HG02870 (cell line): ENCODE data around the gene ACSS1.

Experiments
- ATAC-seq: cut with Tn5 transposase; IDR thresholded peaks from one replicate; pipeline ENCODE4 v1.9.1; 2021; ENCODE audit warnings: mild to moderate bottlenecking, moderate library complexity; ENCODE audit not compliant: unreplicated experiment

Gene ACSS1

DNA sequence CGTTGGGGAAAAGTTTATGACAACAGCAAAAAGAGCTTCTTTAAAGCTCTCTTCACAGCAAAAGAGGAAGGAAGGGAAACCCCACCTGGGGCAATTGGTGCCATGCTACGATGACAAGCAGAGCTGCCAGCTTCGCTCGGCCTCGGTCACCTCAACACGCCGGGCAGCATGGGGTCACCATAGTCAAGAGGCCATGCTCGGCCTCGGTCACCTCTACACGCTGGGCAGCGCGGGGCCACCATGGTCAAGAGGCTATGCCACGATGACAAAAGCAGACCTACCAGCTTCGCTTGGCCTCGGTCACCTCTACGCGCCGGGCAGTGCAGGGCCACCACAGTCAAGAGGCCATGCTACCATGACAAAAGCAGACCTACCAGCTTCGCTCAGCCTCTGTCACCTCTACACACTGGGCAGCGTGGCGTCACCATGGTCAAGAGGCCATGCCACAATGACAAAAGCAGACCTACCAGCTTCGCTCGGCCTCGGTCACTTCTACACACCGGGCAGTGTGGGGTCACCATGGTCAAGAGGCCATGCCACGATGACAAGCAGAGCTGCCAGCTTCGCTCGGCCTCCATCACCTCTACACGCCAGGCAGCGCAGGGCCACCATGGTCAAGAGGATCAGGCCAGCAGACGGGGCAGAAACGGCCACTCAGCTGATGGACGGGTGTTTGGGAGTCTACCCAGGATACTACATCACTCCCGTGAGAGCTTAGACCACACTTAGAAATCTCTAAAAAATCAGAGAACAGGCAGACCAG, 77.5 kb downstream of the ACSS1 start:
- no peak for ATAC-seq

GRCh38 chr20:24979036-24979960, 78.6 kb downstream of the ACSS1 start:
- no peak for ATAC-seq

DNA sequence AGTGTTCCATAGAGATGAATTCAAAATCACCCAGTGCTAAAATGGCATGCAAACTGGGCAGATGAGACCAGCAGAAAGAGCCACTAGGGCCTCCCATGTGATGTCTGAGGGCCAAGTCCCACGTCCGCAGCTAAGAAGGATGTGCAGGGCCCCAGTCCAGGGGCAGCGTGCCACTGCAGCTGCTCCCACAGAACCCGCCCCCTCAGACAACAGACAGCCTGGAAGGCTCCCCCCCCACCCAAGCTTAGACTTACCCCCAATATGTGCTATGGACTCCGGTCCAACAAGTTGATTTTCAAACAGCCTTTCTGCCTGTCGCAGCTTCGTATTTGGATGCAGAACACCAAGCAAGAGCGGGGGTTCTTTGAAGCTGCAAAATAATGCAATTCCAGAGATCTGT, 79.4 kb downstream of the ACSS1 start:
- no peak for ATAC-seq

GRCh38 chr20:24977797-24978196, 80.1 kb downstream of the ACSS1 start:
- no peak for ATAC-seq

GRCh38 chr20:24977336-24977735, 80.6 kb downstream of the ACSS1 start:
- ATAC-seq: no peak

GRCh38 chr20:24972341-24972740, 85.6 kb downstream of the ACSS1 start:
- ATAC-seq: no peak

GRCh38 chr20:24971376-24972101, 86.4 kb downstream of the ACSS1 start:
- no peak for ATAC-seq

- no peak for ATAC-seq
These were observed 87.2 kb downstream of the ACSS1 start for GRCh38 chr20:24970754-24971153.

DNA sequence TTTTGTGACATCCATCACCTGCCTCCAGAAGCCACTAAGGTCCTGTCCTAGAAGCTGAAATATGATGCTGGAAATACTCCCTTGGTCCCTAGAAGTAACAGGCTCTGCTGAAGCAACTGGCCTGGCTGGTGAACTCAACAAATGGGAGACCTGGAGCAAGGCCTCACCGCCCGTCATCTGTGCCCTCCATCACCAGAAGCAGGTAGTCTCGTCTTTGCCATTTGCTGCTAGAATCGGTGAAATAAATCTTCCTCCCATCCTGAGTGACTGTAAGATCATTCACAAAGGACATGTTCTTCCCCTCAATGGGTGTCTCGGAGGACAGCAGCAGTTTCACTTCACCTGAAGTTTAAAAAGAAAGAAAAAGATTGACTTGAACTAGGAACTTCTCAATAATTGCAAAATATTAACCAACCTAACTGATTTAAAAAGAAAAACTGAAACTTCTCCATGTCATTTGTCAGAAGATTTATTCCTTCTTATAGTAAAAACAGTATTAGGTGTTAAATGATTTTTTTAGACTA, 87.8 kb downstream of the ACSS1 start:
- no peak for ATAC-seq

- ATAC-seq: no peak
These were observed 88.5 kb downstream of the ACSS1 start for GRCh38 chr20:24969186-24970029.

DNA sequence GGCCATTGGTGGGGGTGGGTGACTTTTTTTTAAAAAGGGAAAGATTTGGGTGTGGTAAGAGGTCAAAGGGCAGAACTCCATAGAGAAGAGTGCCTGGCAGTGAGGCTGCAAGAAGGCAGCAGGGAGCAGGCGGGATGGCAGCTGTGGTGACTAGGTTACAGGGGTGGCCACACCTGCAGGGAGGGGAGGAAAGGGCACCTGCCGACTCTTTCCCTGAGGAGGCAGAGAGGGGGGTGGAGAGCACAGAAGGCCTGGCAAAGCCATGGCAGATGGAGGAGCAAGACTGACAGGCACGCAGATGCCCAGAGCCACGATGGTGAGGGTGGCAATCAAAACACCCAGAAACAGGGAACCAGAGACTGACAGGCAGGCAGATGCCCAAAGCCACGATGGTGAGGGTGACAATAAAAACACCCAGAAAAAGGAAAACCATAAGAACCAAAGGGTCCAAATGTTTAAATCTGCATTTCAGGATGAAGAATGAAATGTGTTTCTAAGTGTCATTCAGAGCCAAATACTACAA, 89.6 kb downstream of the ACSS1 start:
- no peak for ATAC-seq

DNA sequence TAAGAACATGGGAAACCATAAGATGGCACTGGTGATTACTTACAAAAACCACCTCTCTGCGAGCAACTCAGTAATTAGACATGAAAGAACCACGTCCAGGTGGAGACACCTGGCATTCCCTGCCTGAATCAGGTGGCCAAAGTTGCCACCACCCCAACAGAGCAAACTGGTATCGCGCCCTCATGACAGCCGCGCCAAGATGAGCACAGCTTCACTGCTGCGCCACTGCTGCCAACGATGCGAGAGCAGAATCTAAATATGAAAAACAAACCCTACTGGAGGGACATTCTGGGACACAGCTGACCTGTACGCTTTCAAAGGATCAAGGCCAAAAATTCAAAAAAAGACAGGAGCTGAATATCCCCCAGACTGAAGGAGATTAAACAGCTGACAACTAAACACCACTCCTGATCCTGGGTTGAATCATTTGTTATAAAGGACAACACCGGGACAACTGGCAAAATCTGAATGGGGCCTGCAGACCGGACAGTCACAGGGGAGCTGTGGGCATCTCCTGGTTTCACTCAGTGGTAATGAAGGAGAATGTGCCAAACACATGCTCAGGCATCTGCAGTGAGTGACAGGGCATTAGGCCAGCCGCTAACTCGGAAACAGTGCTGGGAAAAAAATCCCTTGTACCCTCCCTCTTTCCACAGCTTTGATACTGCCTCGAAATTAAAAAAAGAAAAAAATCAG, 91.5 kb downstream of the ACSS1 start:
- no peak for ATAC-seq

- no peak for ATAC-seq
These were observed 92.6 kb downstream of the ACSS1 start for GRCh38 chr20:24965065-24965919.

- no peak for ATAC-seq
These were observed 93.5 kb downstream of the ACSS1 start for GRCh38 chr20:24964506-24964840.

- ATAC-seq: no peak
These were observed 94.0 kb downstream of the ACSS1 start for GRCh38 chr20:24963672-24964505.

DNA sequence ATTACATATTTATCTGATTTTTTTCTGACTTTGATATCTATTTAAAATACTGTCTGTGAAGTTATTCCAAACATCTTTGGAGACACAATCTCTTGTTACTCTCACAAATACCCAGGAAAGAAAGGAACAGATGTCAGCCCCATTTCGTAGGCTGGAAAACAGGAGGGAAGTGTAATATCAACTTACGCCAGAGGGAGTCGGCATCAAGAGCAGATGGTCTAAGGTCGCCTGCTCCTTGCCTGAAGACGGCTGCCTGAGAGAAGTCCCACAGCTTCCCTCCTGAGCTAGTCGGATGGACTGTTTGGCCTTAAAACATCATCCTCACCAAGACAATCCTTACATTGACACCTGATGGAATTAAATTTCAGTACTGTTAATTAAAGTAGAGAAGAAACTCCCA, 95.4 kb downstream of the ACSS1 start:
- no peak for ATAC-seq

DNA sequence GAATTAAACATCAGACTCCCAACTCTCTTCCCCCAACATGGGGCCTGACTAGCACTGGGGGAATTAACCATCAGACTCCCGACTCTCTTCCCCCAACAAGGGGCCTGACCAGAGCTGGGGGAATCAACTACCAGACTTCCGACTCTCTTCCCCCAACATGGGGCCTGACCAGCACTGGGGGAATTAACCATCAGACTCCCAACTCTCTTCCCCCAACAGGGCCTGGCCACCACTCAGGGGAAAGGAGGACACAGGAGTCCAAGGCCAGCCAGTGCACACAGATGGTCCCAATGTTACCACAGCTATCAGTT, 95.8 kb downstream of the ACSS1 start:
- ATAC-seq: no peak
